Stimulated activated CD4-positive, alpha-beta T cell treated with anti-CD3 and anti-CD28 coated beads, Interleukin-4, amount 100 ng/mL, for 1 hour (primary cell): ENCODE measurements around the gene LRRC70.
"Not testable (repeated sequence)": the region's sequence is repeated elsewhere in the genome, so short reads cannot be mapped to it uniquely, and the experiment has no call there.

Experiments
- DNase-seq: peaks from one replicate; pipeline ENCODE4 v3.0.0-alpha.2; 2020

LRRC70 gene

GRCh38 chr5:62578540-62578939, at the start of gene LRRC70:
Gene LRRC70 (plus strand): TSS chr5:62578819. CDS start chr5:62579439, 620 bp downstream.
- DNase-seq = no peak

GRCh38 chr5:62533597-62533996, 45.0 kb upstream of the LRRC70 start:
- no peak for DNase-seq

- DNase-seq = no peak
Observed at GRCh38 chr5:62534461-62535236, 44.0 kb upstream of the LRRC70 start.

GRCh38 chr5:62536232-62536631, 42.4 kb upstream of the LRRC70 start:
- DNase-seq = no peak

- DNase-seq = no peak
Observed at GRCh38 chr5:62536783-62537182, 41.8 kb upstream of the LRRC70 start.

- DNase-seq = no peak
Observed at GRCh38 chr5:62538017-62538942, 40.3 kb upstream of the LRRC70 start.

- no peak for DNase-seq
Observed at GRCh38 chr5:62542720-62543119, 35.9 kb upstream of the LRRC70 start.

GRCh38 chr5:62547945-62548630, 30.5 kb upstream of the LRRC70 start:
- no peak for DNase-seq

- DNase-seq = no peak
Observed at GRCh38 chr5:62550103-62550502, 28.5 kb upstream of the LRRC70 start.

- no peak for DNase-seq
Observed at GRCh38 chr5:62555930-62556329, 22.7 kb upstream of the LRRC70 start.

GRCh38 chr5:62558941-62559340, 19.7 kb upstream of the LRRC70 start:
- no peak for DNase-seq

GRCh38 chr5:62560786-62561185, 17.8 kb upstream of the LRRC70 start:
- no peak for DNase-seq

GRCh38 chr5:62561896-62562295, 16.7 kb upstream of the LRRC70 start:
- DNase-seq = no peak

GRCh38 chr5:62562867-62563266, 15.8 kb upstream of the LRRC70 start:
- no peak for DNase-seq

- DNase-seq = no peak
Observed at GRCh38 chr5:62564101-62564500, 14.5 kb upstream of the LRRC70 start.

GRCh38 chr5:62565740-62566139, 12.9 kb upstream of the LRRC70 start:
- not testable (repeated sequence) for DNase-seq

- DNase-seq = no peak
Observed at GRCh38 chr5:62568143-62568542, 10.5 kb upstream of the LRRC70 start.

- DNase-seq = no peak
Observed at GRCh38 chr5:62568800-62569432, 9.7 kb upstream of the LRRC70 start.

GRCh38 chr5:62569470-62569869, 9.1 kb upstream of the LRRC70 start:
- DNase-seq = no peak

- DNase-seq = no peak
Observed at GRCh38 chr5:62572918-62573514, 5.6 kb upstream of the LRRC70 start.

- DNase-seq = no peak
Observed at GRCh38 chr5:62574599-62574998, 4.0 kb upstream of the LRRC70 start.

GRCh38 chr5:62575066-62575465, 3.6 kb upstream of the LRRC70 start:
- no peak for DNase-seq
